HepG2 (cell line): ENCODE data around the gene SMURF1.

Experiments
- CHD2 ChIP-seq: IDR thresholded peaks from 2 replicates; pipeline ENCODE4 v1.6.1; 2011; ENCODE audit warnings: low read depth, low read length, improper control_type of control experiment
- HOXD1 ChIP-seq: sonication (generic); formaldehyde crosslinking; IDR thresholded peaks from 2 replicates; pipeline ENCODE4 v1.5.0; 2020; ENCODE audit warnings: missing genetic modification reagents
- KLF13 ChIP-seq: sonication (generic); formaldehyde crosslinking; IDR thresholded peaks from 2 replicates; pipeline ENCODE4 v1.4.0; 2020; ENCODE audit warnings: mild to moderate bottlenecking, missing genetic modification reagents
- KLF9 ChIP-seq: IDR thresholded peaks from 2 replicates; pipeline ENCODE4 v1.6.1; 2016; ENCODE audit warnings: low read depth
- NCOA1 ChIP-seq: sonication (generic); formaldehyde crosslinking; IDR thresholded peaks from 2 replicates; pipeline ENCODE4 v1.9.0; 2021; ENCODE audit warnings: missing genetic modification reagents
- SP4 ChIP-seq: sonication (generic); formaldehyde crosslinking; IDR thresholded peaks from 2 replicates; pipeline ENCODE4 v1.8.1; 2023; ENCODE audit warnings: mild to moderate bottlenecking, missing genetic modification reagents
- TBP ChIP-seq: sonication (generic); formaldehyde crosslinking; IDR thresholded peaks from 2 replicates; pipeline ENCODE4 v1.5.0; 2020; ENCODE audit warnings: missing genetic modification reagents
- ZNF317 ChIP-seq: sonication (generic); formaldehyde crosslinking; IDR thresholded peaks from 2 replicates; pipeline ENCODE4 v1.5.0; 2020; ENCODE audit warnings: mild to moderate bottlenecking, missing genetic modification reagents
- TF ChIP-seq, protein P1 (sequence below): sonication (generic); formaldehyde crosslinking; IDR thresholded peaks from 2 replicates; pipeline ENCODE4 v1.5.0; 2020; ENCODE audit warnings: mild to moderate bottlenecking, missing genetic modification reagents, moderate library complexity
- TF ChIP-seq, protein P2 (sequence below): sonication (generic); formaldehyde crosslinking; IDR thresholded peaks from 2 replicates; pipeline ENCODE4 v1.8.0; 2022; ENCODE audit warnings: mild to moderate bottlenecking, missing genetic modification reagents, moderate library complexity
- TF ChIP-seq, protein P3 (sequence below): sonication (generic); formaldehyde crosslinking; conservative IDR thresholded peaks from 2 replicates; pipeline ENCODE4 v1.4.0; 2020; ENCODE audit warnings: missing genetic modification reagents

DNA sequence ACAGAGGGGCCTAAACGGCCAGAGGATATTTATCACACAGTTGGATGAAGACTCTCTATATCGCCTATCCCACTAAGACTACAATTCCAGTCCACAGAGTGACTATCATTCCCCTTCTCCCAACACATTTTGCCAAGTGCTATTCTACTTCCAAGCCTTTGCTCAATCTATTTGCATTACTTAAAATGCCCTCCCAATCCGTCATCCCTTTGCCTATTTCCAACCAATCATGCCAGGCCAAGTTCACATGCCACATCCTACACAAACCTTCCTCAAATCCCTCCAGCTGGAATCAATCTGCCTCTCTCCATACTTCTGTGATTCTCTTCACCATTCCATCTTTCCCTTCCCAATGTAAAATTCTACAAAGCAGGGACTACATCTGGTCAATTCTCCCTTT is 38.2 kb downstream of the SMURF1 start:
- TF ChIP-seq, protein P1, sequence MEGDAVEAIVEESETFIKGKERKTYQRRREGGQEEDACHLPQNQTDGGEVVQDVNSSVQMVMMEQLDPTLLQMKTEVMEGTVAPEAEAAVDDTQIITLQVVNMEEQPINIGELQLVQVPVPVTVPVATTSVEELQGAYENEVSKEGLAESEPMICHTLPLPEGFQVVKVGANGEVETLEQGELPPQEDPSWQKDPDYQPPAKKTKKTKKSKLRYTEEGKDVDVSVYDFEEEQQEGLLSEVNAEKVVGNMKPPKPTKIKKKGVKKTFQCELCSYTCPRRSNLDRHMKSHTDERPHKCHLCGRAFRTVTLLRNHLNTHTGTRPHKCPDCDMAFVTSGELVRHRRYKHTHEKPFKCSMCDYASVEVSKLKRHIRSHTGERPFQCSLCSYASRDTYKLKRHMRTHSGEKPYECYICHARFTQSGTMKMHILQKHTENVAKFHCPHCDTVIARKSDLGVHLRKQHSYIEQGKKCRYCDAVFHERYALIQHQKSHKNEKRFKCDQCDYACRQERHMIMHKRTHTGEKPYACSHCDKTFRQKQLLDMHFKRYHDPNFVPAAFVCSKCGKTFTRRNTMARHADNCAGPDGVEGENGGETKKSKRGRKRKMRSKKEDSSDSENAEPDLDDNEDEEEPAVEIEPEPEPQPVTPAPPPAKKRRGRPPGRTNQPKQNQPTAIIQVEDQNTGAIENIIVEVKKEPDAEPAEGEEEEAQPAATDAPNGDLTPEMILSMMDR (CRISPR knock-in tag): no peak
- TF ChIP-seq ZNF317 (CRISPR knock-in tag) (no peak), HOXD1 (CRISPR knock-in tag) (no peak), KLF9 (CRISPR knock-in tag) (no peak), KLF13 (no peak), TBP (CRISPR knock-in tag) (no peak), NCOA1 (CRISPR knock-in tag) (no peak), CHD2 (no peak), SP4 (no peak)
- TF ChIP-seq, protein P2, sequence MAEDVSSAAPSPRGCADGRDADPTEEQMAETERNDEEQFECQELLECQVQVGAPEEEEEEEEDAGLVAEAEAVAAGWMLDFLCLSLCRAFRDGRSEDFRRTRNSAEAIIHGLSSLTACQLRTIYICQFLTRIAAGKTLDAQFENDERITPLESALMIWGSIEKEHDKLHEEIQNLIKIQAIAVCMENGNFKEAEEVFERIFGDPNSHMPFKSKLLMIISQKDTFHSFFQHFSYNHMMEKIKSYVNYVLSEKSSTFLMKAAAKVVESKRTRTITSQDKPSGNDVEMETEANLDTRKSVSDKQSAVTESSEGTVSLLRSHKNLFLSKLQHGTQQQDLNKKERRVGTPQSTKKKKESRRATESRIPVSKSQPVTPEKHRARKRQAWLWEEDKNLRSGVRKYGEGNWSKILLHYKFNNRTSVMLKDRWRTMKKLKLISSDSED (CRISPR knock-in tag): no peak
- TF ChIP-seq, protein P3, sequence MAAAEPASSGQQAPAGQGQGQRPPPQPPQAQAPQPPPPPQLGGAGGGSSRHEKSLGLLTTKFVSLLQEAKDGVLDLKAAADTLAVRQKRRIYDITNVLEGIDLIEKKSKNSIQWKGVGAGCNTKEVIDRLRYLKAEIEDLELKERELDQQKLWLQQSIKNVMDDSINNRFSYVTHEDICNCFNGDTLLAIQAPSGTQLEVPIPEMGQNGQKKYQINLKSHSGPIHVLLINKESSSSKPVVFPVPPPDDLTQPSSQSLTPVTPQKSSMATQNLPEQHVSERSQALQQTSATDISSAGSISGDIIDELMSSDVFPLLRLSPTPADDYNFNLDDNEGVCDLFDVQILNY (CRISPR knock-in tag): no peak
